Immature natural killer cell (primary cell): Measurements from ENCODE around the gene MYO1F. TPM values are rescaled to one million over a fixed set of nuclear protein-coding genes. Genes with fewer than 3 reads are reported as not detected.
"Not testable (repeated sequence)": the region's sequence is repeated elsewhere in the genome, so short reads cannot be mapped to it uniquely, and the experiment has no call there.

Experiments used
- DNase-seq, 3 donors: peaks; one replicate each; pipeline ENCODE4 v3.0.0; 2022; ENCODE audit warnings: mixed read lengths in 1 of 3
- H3K27ac Mint-ChIP-seq, 6 donors: one replicate each; pipeline ENCODE4 v1.8.0; 2020; ENCODE audit warnings: mixed read lengths in 6 of 6, mild to moderate bottlenecking in 5 of 6, inconsistent platforms in 4 of 6, moderate library complexity in 3 of 6
- H3K27me3 Mint-ChIP-seq, 3 donors: one replicate each; pipeline ENCODE4 v1.8.0; 2020 to 2021; ENCODE audit warnings: low read depth in 3 of 3, mild to moderate bottlenecking in 3 of 3, mixed read lengths in 3 of 3, moderate library complexity in 3 of 3, inconsistent platforms in 1 of 3
- H3K36me3 Mint-ChIP-seq, 3 donors: one replicate each; pipeline ENCODE4 v1.8.0; 2020; ENCODE audit warnings: mixed read lengths in 3 of 3, inconsistent platforms in 2 of 3, mild to moderate bottlenecking in 2 of 3
- H3K4me1 Mint-ChIP-seq, 2 donors: one replicate each; pipeline ENCODE4 v1.8.0; 2020; ENCODE audit warnings: inconsistent platforms in 2 of 2, mild to moderate bottlenecking in 2 of 2, mixed read lengths in 2 of 2, moderate library complexity in 1 of 2
- H3K4me3 Mint-ChIP-seq, 5 donors: one replicate each; pipeline ENCODE4 v1.8.0; 2020; ENCODE audit warnings: mild to moderate bottlenecking in 5 of 5, mixed read lengths in 5 of 5, inconsistent platforms in 3 of 5, moderate library complexity in 3 of 5
- H3K9me3 Mint-ChIP-seq, 6 donors: one replicate each; pipeline ENCODE4 v1.8.0; 2020; ENCODE audit warnings: mild to moderate bottlenecking in 6 of 6, mixed read lengths in 6 of 6, inconsistent platforms in 4 of 6, moderate library complexity in 3 of 6
- polyA plus RNA-seq, 3 donors: library from polyadenylated mRNA; unstranded; fragments of 300-500 nt; fragmentation: Illumina TruSeq; gene quantifications; one replicate each; pipeline ENCODE4 v1.2.3, GENCODE V29; 2021

Gene MYO1F
- polyA plus RNA-seq, 3 donors from 2014 or later: 104 to 340 (median 110) TPM

GRCh38 chr19:8592231-8593009 is 15.2 kb upstream of the MYO1F start:
- DNase-seq: peak; percentile 97 to 98 (median 98)
- Mint-ChIP-seq H3K4me3 (peak overlapping the region; percentile 78 to 91 (median 87)), H3K4me1 (peaks cover 34 to 37% of the 10 kb centered on the region in 2 donors), H3K36me3 (peaks cover 5 to 29% (median 16%) of the 10 kb centered on the region in 3 donors), H3K27ac (peak overlapping the region; percentile 53 to 93 (median 78)), H3K9me3 (no peaks in the 10 kb centered on the region), H3K27me3 (peaks cover 3 to 14% (median 6%) of the 10 kb centered on the region in 3 donors)

DNA sequence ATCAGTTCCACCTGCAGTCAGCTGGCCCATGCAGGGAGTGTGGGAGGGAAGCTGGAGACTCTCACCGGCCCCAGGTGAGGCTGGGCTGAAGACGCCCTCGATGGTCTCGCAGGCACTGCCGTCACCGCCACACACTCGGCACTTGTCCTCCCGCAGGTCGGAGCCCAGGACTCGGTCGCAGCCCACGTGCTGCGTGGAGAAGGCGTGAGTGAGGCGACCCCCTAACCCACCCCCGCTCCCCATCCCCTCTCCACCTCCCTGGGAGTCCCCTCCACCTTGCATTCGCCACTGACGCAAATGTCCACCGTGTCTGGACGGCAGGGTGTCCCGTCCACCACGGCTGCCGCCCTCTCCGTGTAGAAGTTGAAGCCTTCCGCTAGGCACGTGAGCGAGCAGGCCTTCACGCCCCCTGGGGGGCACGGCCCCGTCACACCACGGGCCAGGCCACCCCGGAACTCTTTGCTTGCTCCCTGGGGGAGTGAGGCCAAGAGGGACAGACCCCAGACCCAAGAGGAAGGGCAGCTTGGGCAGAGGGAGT is 12.0 kb upstream of the MYO1F start:
- no peaks in the 10 kb centered on the region for H3K9me3 Mint-ChIP-seq
- H3K27ac Mint-ChIP-seq: no peak overlapping the region
- no peak overlapping the region for H3K4me3 Mint-ChIP-seq
- peaks cover 4 to 10% (median 6%) of the 10 kb centered on the region in 3 donors for H3K27me3 Mint-ChIP-seq
- peaks cover 28 to 29% of the 10 kb centered on the region in 2 donors for H3K4me1 Mint-ChIP-seq
- DNase-seq: no peak
- peaks cover 0 to 11% (median 6%) of the 10 kb centered on the region in 3 donors for H3K36me3 Mint-ChIP-seq

GRCh38 chr19:8585894-8586750 is 8.9 kb upstream of the MYO1F start:
- no peak overlapping the region for H3K27ac Mint-ChIP-seq
- H3K27me3 Mint-ChIP-seq: peaks cover 2 to 4% (median 2%) of the 10 kb centered on the region in 3 donors
- DNase-seq: peak in 1 of 3 donors; percentile 46

GRCh38 chr19:8584965-8585893 is 8.0 kb upstream of the MYO1F start:
- no peak overlapping the region for H3K27ac Mint-ChIP-seq
- peaks cover 2 to 5% (median 4%) of the 10 kb centered on the region in 3 donors for H3K27me3 Mint-ChIP-seq
- DNase-seq: no peak
- peaks cover 0 to 17% (median 6%) of the 10 kb centered on the region in 3 donors for H3K36me3 Mint-ChIP-seq
- H3K4me3 Mint-ChIP-seq: no peak overlapping the region
- H3K4me1 Mint-ChIP-seq: peaks cover 5 to 7% of the 10 kb centered on the region in 2 donors
- H3K9me3 Mint-ChIP-seq: no peaks in the 10 kb centered on the region

More at GRCh38 chr19:8585894-8586750, 8.9 kb upstream of the MYO1F start:
- H3K4me3 Mint-ChIP-seq: no peak overlapping the region
- H3K36me3 Mint-ChIP-seq: peaks cover 0 to 17% (median 6%) of the 10 kb centered on the region in 3 donors
- H3K4me1 Mint-ChIP-seq: peaks cover under 1 to 4% of the 10 kb centered on the region in 2 donors
- H3K9me3 Mint-ChIP-seq: no peaks in the 10 kb centered on the region

DNA sequence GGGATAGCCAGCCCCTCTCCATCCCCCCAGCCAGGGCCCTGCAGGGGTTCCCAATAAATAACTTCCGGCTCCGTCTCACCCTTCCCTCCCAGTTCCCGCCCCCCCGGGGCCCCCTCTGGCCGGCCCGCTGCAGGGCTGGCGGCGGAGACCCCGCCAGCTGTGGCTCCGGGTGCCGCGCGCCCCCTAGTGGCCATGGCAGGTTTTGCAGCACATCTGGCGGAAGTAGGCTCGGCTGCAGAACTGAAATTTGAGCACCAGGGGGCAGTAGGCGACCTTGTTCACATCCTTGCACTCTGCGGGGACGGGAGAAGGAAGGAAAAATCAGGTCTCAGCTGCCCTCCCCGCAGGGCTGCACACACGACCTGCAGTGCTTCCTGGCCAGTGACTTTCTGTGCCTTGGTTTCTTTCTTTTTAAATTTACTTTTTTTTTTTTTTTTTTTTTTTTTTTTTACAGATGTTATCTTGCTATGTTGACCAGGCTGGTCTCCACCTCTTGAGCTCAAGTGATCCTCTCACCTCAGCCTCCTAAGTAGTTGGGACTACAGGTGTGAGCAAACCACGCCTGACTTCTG is 3.6 kb upstream of the MYO1F start:
- peak; percentile 86 to 88 (median 86) for DNase-seq
- Mint-ChIP-seq H3K4me3 (peak overlapping the region in 1 of 5 donors; percentile 48), H3K27ac (peak overlapping the region in 2 of 6 donors; percentile 7 to 72), H3K4me1 (peaks cover 33 to 38% of the 10 kb centered on the region in 2 donors), H3K27me3 (peaks cover 9 to 13% (median 10%) of the 10 kb centered on the region in 3 donors), H3K36me3 (peaks cover 6 to 22% (median 7%) of the 10 kb centered on the region in 3 donors), H3K9me3 (no peaks in the 10 kb centered on the region)

DNA sequence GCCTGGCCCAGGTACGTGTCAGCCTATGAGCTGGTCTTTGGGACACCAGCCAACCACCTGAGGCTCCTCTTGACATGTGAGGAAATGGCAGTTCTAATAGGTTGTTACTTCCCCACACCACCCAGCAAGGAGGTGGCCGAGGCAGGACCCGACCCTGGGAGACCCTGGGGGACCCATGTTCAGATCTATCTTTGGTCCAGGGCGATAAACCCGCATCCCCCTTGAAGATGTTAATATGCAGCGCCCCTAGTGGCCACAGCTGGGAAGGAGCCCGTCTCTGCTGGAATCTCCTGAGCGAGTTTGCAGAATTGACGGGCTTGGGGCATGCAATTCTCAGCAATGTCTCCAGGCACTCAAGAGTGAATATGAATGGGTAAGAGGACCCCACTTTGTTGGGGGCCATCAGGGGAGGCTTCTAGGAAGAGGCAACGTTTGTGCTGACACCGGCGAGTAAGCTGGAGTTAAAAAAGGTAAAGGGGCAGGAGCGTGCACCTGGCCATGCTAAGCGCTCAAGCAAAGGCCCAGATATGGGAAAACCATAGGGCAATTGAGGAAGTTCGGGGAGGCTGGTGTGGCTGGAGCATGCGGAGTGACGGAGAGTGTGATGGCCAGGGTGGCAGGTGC is 1.5 kb upstream of the MYO1F start:
- Mint-ChIP-seq H3K36me3 (peaks cover 9 to 24% (median 15%) of the 10 kb centered on the region in 3 donors), H3K27ac (peak overlapping the region; percentile 1 to 96 (median 84)), H3K9me3 (peaks cover 0 to 2% (median 0%) of the 10 kb centered on the region in 6 donors), H3K4me1 (peaks cover 54 to 58% of the 10 kb centered on the region in 2 donors), H3K4me3 (peak overlapping the region; percentile 62 to 100 (median 84)), H3K27me3 (peaks cover 23 to 27% (median 27%) of the 10 kb centered on the region in 3 donors)
- peak; percentile 76 to 79 (median 77) for DNase-seq

GRCh38 chr19:8577741-8578140 is 499 bp upstream of the MYO1F start:
- no peak for DNase-seq
- H3K27ac Mint-ChIP-seq: peak overlapping the region; percentile 91 to 98 (median 96)
- H3K9me3 Mint-ChIP-seq: peaks cover 0 to 3% (median 0%) of the 10 kb centered on the region in 6 donors
- peaks cover 16 to 22% (median 21%) of the 10 kb centered on the region in 3 donors for H3K36me3 Mint-ChIP-seq
- H3K27me3 Mint-ChIP-seq: peaks cover 24 to 34% (median 34%) of the 10 kb centered on the region in 3 donors
- H3K4me1 Mint-ChIP-seq: peaks cover 64 to 68% of the 10 kb centered on the region in 2 donors
- peak overlapping the region; percentile 91 to 100 (median 95) for H3K4me3 Mint-ChIP-seq

DNA sequence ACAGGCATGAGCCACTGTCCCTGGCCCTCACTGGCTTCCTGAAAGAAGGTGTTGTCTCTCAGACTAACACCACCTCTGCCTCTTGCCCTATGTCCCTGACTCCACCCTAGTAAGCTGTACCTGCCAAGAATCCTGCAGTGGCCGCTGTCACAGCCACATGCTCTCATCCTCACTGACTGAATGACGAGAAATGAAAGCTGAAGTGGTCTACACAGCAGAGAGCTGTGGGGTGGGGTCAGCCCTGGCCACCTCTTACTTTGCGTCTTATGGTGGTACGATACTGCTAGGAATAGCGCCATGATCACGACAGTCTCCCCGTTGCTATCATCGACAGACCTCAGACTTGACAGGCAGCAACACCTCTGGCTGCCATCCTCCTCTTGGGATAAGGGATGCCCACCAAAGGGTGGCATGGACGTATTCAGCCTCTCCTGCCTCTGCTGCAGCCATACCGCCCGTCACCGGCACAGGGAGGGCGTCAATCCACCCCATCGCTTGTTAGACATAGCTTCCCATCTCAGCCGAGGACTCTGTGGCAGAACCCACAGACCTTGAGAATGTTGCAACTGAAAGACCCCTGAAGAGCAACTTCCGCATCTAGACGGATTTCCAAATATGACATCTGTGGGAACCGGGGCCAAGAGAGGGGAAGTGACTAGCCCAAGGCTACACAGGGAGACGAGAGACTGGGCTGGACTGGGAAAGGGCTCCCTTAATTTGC is 809 bp downstream of the MYO1F start:
- peak; percentile 46 to 54 (median 52) for DNase-seq
- peaks cover 74 to 79% of the 10 kb centered on the region in 2 donors for H3K4me1 Mint-ChIP-seq
- peaks cover 24 to 40% (median 34%) of the 10 kb centered on the region in 3 donors for H3K27me3 Mint-ChIP-seq
- H3K4me3 Mint-ChIP-seq: peak overlapping the region; percentile 91 to 100 (median 95)
- H3K36me3 Mint-ChIP-seq: peaks cover 16 to 22% (median 18%) of the 10 kb centered on the region in 3 donors
- peaks cover 0 to 3% (median 0%) of the 10 kb centered on the region in 6 donors for H3K9me3 Mint-ChIP-seq
- H3K27ac Mint-ChIP-seq: peak overlapping the region; percentile 91 to 98 (median 96)

DNA sequence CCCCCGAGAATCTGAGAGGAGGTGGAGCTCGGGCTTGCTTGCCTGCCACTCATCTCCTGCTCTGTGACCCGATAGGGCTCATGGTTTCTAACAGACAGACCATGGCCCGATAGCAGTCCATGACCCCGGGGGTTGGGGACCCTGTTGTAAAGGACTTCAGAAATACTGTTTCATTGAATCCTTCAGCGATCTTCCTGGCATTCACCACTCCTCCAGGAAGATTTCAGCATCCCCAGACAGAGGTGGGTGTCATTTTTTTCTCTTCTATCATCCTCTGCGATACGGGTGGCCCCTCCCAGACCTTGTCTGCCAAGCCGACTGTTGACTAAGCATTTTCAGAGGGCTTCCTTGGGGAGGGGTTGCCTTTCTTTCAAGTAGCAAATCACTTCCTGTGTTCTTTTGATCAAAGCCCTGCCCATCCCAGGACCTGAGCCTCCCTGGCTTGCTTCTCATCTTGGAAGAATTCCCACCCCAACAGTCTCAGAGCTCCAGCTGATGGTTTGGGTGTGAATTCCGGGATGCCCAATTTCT is 1.7 kb downstream of the MYO1F start:
- H3K4me3 Mint-ChIP-seq: peak overlapping the region; percentile 91 to 100 (median 95)

DNA sequence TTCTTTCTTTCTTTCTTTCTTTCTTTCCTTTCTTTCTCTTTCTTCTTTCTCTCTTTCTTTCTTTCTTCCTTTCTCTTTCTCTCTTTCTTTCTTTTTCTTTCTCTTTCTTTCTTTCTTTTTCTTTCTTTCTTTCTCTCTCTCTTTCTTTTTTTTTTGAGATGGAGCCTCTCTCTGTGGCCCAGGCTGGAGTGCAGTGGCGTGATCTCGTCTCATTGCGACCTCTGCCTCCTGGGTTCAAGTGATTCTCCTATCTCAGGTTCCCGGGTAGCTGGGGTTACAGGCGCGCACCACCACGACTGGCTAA is 2.7 kb downstream of the MYO1F start:
- not testable (repeated sequence) for H3K9me3 Mint-ChIP-seq

More for the DNA sequence above, 1.7 kb downstream of the MYO1F start:
- H3K27ac Mint-ChIP-seq: peak overlapping the region; percentile 91 to 98 (median 96)
- H3K4me1 Mint-ChIP-seq: peaks cover 75 to 83% of the 10 kb centered on the region in 2 donors
- H3K36me3 Mint-ChIP-seq: peaks cover 20 to 26% (median 21%) of the 10 kb centered on the region in 3 donors
- H3K9me3 Mint-ChIP-seq: peaks cover 0 to 3% (median 0%) of the 10 kb centered on the region in 6 donors
- peak; percentile 67 to 73 (median 70) for DNase-seq
- H3K27me3 Mint-ChIP-seq: peaks cover 27 to 47% (median 41%) of the 10 kb centered on the region in 3 donors

DNA sequence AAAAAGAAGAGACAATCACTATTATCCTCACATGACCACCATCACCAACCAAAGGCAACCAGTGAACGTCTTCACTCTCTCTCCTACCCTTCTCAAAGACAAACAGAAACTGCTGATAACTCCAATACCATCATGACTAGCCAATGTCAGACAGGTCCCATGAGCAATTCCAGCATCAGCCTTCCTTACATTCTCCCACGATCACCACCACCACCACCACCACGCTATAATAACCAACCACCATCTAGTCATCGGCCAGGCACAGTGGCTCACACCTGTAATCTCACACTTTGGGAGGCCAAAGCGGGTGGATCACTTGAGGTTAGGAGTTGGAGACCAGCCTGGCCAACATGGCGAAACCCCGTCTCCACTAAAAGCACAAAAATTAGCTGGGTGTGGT is 3.9 kb downstream of the MYO1F start:
- peak overlapping the region; percentile 91 to 98 (median 96) for H3K27ac Mint-ChIP-seq
- peak; percentile 66 to 70 (median 70) for DNase-seq
- H3K4me1 Mint-ChIP-seq: peaks cover 84 to 89% of the 10 kb centered on the region in 2 donors
- H3K4me3 Mint-ChIP-seq: peak overlapping the region; percentile 91 to 100 (median 95)
- peaks cover 26 to 30% (median 27%) of the 10 kb centered on the region in 3 donors for H3K36me3 Mint-ChIP-seq
- H3K9me3 Mint-ChIP-seq: peaks cover 0 to 3% (median 0%) of the 10 kb centered on the region in 6 donors
- peaks cover 32 to 60% (median 55%) of the 10 kb centered on the region in 3 donors for H3K27me3 Mint-ChIP-seq

More for the DNA sequence above, 2.7 kb downstream of the MYO1F start:
- Mint-ChIP-seq H3K36me3 (peaks cover 20 to 26% (median 21%) of the 10 kb centered on the region in 3 donors), H3K27ac (peak overlapping the region; percentile 91 to 98 (median 96)), H3K4me1 (peaks cover 81 to 89% of the 10 kb centered on the region in 2 donors), H3K4me3 (peak overlapping the region; percentile 91 to 100 (median 95)), H3K27me3 (peaks cover 27 to 48% (median 46%) of the 10 kb centered on the region in 3 donors)
- not testable (repeated sequence) for DNase-seq
